ENCODE data around the gene KRT37.

The KRT37 gene

DNA sequence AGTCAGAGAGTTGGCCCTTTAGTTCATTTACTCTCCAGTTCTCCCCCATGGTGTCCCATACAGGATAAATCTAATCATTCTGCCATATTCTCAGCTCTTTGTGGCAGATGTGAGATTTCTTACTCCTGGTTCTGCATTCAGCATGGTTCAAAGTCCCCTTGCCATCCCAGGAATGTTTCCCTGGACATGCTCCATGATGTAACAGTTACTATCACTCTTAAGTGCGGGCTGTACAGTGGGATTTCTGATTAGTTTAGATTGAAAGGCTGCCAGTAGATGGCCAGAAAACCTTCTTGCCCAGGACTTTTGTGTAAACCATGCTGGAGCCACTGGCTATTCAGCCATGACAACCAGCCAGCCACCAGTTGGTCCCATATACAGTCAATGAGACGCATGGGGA, 10.4 kb downstream of the KRT37 start:
- H3K4me2 ChIP-seq (ENCODE audit: insufficient read depth, low read length): no peak overlapping the region
- no peak for ATAC-seq (ENCODE audit: insufficient read depth, low read depth)
- no peak for DNase-seq
- no peaks in the 10 kb centered on the region for H3K79me2 ChIP-seq (ENCODE audit: insufficient read depth, low read length)
- H3K4me1 ChIP-seq (ENCODE audit: insufficient read depth, low read length): no peaks in the 10 kb centered on the region
- no peak overlapping the region for H2AFZ ChIP-seq (ENCODE audit: low read depth, low read length)
- no peaks in the 10 kb centered on the region for H3K9me3 ChIP-seq (ENCODE audit: insufficient read depth, low read length, severe bottlenecking)
- no peak overlapping the region for H3K27ac ChIP-seq (ENCODE audit: low read length)
- no peak overlapping the region for H3K4me3 ChIP-seq (ENCODE audit: low read depth in 1 of 2, low read length in 2 of 2)
- H3K27me3 ChIP-seq (ENCODE audit: insufficient read depth, low read length, poor library complexity): peaks cover 10% of the 10 kb centered on the region
- H3K36me3 ChIP-seq (ENCODE audit: insufficient read depth, low read length): no peaks in the 10 kb centered on the region
- no peaks in the 10 kb centered on the region for H4K20me1 ChIP-seq (ENCODE audit: insufficient read depth, low read length)
- TF ChIP-seq EZH2 (IDR thresholded peaks at IDR 0.05; ENCODE audit: borderline replicate concordance, low read depth, low read length, severe bottlenecking): no peak
- TF ChIP-seq, protein P1, sequence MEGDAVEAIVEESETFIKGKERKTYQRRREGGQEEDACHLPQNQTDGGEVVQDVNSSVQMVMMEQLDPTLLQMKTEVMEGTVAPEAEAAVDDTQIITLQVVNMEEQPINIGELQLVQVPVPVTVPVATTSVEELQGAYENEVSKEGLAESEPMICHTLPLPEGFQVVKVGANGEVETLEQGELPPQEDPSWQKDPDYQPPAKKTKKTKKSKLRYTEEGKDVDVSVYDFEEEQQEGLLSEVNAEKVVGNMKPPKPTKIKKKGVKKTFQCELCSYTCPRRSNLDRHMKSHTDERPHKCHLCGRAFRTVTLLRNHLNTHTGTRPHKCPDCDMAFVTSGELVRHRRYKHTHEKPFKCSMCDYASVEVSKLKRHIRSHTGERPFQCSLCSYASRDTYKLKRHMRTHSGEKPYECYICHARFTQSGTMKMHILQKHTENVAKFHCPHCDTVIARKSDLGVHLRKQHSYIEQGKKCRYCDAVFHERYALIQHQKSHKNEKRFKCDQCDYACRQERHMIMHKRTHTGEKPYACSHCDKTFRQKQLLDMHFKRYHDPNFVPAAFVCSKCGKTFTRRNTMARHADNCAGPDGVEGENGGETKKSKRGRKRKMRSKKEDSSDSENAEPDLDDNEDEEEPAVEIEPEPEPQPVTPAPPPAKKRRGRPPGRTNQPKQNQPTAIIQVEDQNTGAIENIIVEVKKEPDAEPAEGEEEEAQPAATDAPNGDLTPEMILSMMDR (IDR thresholded peaks at IDR 0.05; ENCODE audit: borderline replicate concordance, extremely low read depth, low read length, poor library complexity, severe bottlenecking): no peak
- no peak overlapping the region for H3K9ac ChIP-seq (ENCODE audit: low read depth, low read length)

DNA sequence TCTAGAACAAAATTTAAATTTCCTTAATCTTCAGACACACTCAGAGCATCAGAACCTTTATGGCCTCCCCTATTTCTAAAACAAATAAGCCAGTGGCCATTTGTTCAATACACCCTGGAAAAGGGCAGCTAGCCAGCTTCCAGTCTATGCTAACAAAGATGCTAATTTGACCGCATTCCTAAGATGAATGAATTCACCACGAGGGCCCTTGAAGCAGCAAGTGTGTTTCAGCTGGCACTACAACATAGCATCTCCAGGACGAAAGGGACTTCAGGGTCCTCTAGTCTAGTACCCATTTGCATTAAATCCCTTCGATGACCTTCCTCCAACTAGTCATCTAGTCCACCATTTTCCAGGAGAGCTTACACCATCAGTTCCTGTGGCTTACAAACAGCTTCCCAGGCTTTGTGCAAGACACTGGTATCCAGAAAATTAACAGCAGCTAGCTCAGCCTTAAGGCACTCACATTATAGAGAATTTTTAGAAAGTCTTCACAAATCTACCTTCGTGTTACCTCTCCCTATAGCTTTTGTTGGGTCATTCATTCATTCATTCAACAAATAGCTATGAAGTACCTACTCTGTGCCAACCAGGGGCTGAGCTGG, 10.9 kb downstream of the KRT37 start:
- ATAC-seq (ENCODE audit: insufficient read depth, low read depth) (no peak), DNase-seq (no peak)

DNA sequence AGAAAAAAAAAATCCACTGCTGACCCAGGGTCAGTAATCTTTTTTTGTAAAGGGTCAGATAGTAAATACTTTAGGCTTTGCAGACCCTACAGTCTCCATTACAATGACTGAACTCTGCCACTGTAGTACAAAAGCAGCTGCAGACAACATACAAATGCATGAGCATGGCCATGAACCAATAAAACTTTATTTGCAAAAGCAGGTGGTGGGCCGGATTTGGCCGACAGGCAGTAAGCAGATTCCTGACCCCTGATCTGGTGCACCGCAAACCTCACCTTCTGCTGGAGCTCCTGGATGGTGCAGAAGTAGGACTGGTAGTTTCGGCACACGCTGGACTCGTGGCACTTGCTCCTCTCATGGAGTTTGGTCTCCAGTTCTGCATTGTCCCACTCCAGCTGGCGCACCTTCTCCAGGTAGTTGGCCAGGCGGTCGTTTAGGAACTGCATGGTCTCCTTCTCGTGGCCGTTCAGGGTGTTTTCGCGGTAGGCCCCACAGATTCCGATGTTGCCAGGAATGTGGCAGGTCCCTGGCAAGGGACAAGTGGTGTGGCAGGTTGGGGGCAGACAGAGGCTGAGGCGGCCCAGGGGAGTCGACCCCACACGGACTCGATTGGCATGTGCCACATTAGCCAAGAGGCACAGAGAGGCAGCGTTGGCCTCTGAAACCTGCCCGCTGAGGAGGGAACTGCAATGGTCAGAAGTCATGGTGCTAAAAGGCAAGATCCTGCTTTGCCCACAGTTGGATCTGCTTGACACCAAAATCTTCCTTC, 13.1 kb downstream of the KRT37 start:
- no peak for ATAC-seq (ENCODE audit: insufficient read depth, low read depth)
- no peaks in the 10 kb centered on the region for H3K4me1 ChIP-seq (ENCODE audit: insufficient read depth, low read length)
- no peak for DNase-seq
- no peak overlapping the region for H3K9ac ChIP-seq (ENCODE audit: low read depth, low read length)
- H3K79me2 ChIP-seq (ENCODE audit: insufficient read depth, low read length): no peaks in the 10 kb centered on the region
- no peak overlapping the region for H3K4me2 ChIP-seq (ENCODE audit: insufficient read depth, low read length)
- peaks cover 8% of the 10 kb centered on the region for H3K27me3 ChIP-seq (ENCODE audit: insufficient read depth, low read length, poor library complexity)
- no peaks in the 10 kb centered on the region for H3K9me3 ChIP-seq (ENCODE audit: insufficient read depth, low read length, severe bottlenecking)
- H3K4me3 ChIP-seq (ENCODE audit: low read depth in 1 of 2, low read length in 2 of 2): no peak overlapping the region
- TF ChIP-seq, protein P1 (IDR thresholded peaks at IDR 0.05; ENCODE audit: borderline replicate concordance, extremely low read depth, low read length, poor library complexity, severe bottlenecking): no peak
- TF ChIP-seq EZH2 (IDR thresholded peaks at IDR 0.05; ENCODE audit: borderline replicate concordance, low read depth, low read length, severe bottlenecking): no peak
- no peak overlapping the region for H2AFZ ChIP-seq (ENCODE audit: low read depth, low read length)
- no peak overlapping the region for H3K27ac ChIP-seq (ENCODE audit: low read length)
- H3K36me3 ChIP-seq (ENCODE audit: insufficient read depth, low read length): no peaks in the 10 kb centered on the region
- H4K20me1 ChIP-seq (ENCODE audit: insufficient read depth, low read length): peaks cover 3% of the 10 kb centered on the region; the same call in 1 of the 2 replicates

More for the DNA sequence above, 10.9 kb downstream of the KRT37 start:
- Histone ChIP-seq H3K4me2 (ENCODE audit: insufficient read depth, low read length) (no peak overlapping the region), H3K27me3 (ENCODE audit: insufficient read depth, low read length, poor library complexity) (peaks cover 10% of the 10 kb centered on the region), H3K9me3 (ENCODE audit: insufficient read depth, low read length, severe bottlenecking) (no peaks in the 10 kb centered on the region), H3K27ac (ENCODE audit: low read length) (no peak overlapping the region), H3K36me3 (ENCODE audit: insufficient read depth, low read length) (no peaks in the 10 kb centered on the region), H4K20me1 (ENCODE audit: insufficient read depth, low read length) (0 out of 2 replicates have a peak, but pooled peaks cover 3% of the 10 kb centered on the region), H3K9ac (ENCODE audit: low read depth, low read length) (no peak overlapping the region), H3K79me2 (ENCODE audit: insufficient read depth, low read length) (no peaks in the 10 kb centered on the region), H3K4me1 (ENCODE audit: insufficient read depth, low read length) (no peaks in the 10 kb centered on the region), H3K4me3 (ENCODE audit: low read depth in 1 of 2, low read length in 2 of 2) (no peak overlapping the region), H2AFZ (ENCODE audit: low read depth, low read length) (no peak overlapping the region)
- TF ChIP-seq, protein P1 (IDR thresholded peaks at IDR 0.05; ENCODE audit: borderline replicate concordance, extremely low read depth, low read length, poor library complexity, severe bottlenecking): no peak
- TF ChIP-seq EZH2 (IDR thresholded peaks at IDR 0.05; ENCODE audit: borderline replicate concordance, low read depth, low read length, severe bottlenecking): no peak
